ENCODE measurements around the gene POT1.

The POT1 gene

GRCh38 chr7:124856299-124856888 lies 73.2 kb downstream of the POT1 start:
- DNase-seq = no peak

GRCh38 chr7:124843336-124843735 lies 86.3 kb downstream of the POT1 start:
- Histone ChIP-seq H3K27ac (no peak overlapping the region), H3K36me3 (peaks cover 6% of the 10 kb centered on the region), H3K9me3 (ENCODE audit: severe bottlenecking) (no peaks in the 10 kb centered on the region), H3K4me3 (ENCODE audit: low read depth, low read length) (no peak overlapping the region), H3K27me3 (ENCODE audit: insufficient read depth, low read depth, severe bottlenecking) (no peaks in the 10 kb centered on the region)
- TF ChIP-seq CTCF (IDR thresholded peaks at IDR 0.05; ENCODE audit: low read depth, low read length) = no peak
- DNase-seq = no peak

More at GRCh38 chr7:124856299-124856888, 73.2 kb downstream of the POT1 start:
- Histone ChIP-seq H3K4me3 (ENCODE audit: low read depth, low read length) (no peak overlapping the region), H3K9me3 (ENCODE audit: severe bottlenecking) (no peaks in the 10 kb centered on the region), H3K36me3 (peaks cover 7% of the 10 kb centered on the region), H3K27ac (no peak overlapping the region), H3K27me3 (ENCODE audit: insufficient read depth, low read depth, severe bottlenecking) (no peaks in the 10 kb centered on the region)
- TF ChIP-seq CTCF (IDR thresholded peaks at IDR 0.05; ENCODE audit: low read depth, low read length) = no peak

GRCh38 chr7:124840435-124840834 lies 89.2 kb downstream of the POT1 start:
- no peak for TF ChIP-seq CTCF (IDR thresholded peaks at IDR 0.05; ENCODE audit: low read depth, low read length)
- no peak overlapping the region for H3K27ac ChIP-seq
- H3K9me3 ChIP-seq (ENCODE audit: severe bottlenecking) = no peaks in the 10 kb centered on the region
- H3K4me3 ChIP-seq (ENCODE audit: low read depth, low read length) = no peak overlapping the region
- DNase-seq = no peak
- no peaks in the 10 kb centered on the region for H3K27me3 ChIP-seq (ENCODE audit: insufficient read depth, low read depth, severe bottlenecking)
- H3K36me3 ChIP-seq = no peaks in the 10 kb centered on the region

GRCh38 chr7:124839687-124840086 lies 89.9 kb downstream of the POT1 start:
- Histone ChIP-seq H3K36me3 (no peaks in the 10 kb centered on the region), H3K4me3 (ENCODE audit: low read depth, low read length) (no peak overlapping the region), H3K9me3 (ENCODE audit: severe bottlenecking) (no peaks in the 10 kb centered on the region), H3K27me3 (ENCODE audit: insufficient read depth, low read depth, severe bottlenecking) (no peaks in the 10 kb centered on the region), H3K27ac (no peak overlapping the region)
- no peak for DNase-seq
- TF ChIP-seq CTCF (IDR thresholded peaks at IDR 0.05; ENCODE audit: low read depth, low read length) = no peak

- no peak for TF ChIP-seq CTCF (IDR thresholded peaks at IDR 0.05; ENCODE audit: low read depth, low read length)
- DNase-seq = no peak
- no peaks in the 10 kb centered on the region for H3K9me3 ChIP-seq (ENCODE audit: severe bottlenecking)
- no peak overlapping the region for H3K4me3 ChIP-seq (ENCODE audit: low read depth, low read length)
- H3K36me3 ChIP-seq = no peaks in the 10 kb centered on the region
- H3K27me3 ChIP-seq (ENCODE audit: insufficient read depth, low read depth, severe bottlenecking) = no peaks in the 10 kb centered on the region
- no peak overlapping the region for H3K27ac ChIP-seq
These were observed 93.5 kb downstream of the POT1 start for GRCh38 chr7:124836173-124836572.

- TF ChIP-seq CTCF (IDR thresholded peaks at IDR 0.05; ENCODE audit: low read depth, low read length) = no peak
- no peak for DNase-seq
- Histone ChIP-seq H3K27ac (no peak overlapping the region), H3K27me3 (ENCODE audit: insufficient read depth, low read depth, severe bottlenecking) (no peaks in the 10 kb centered on the region), H3K9me3 (ENCODE audit: severe bottlenecking) (no peaks in the 10 kb centered on the region), H3K4me3 (ENCODE audit: low read depth, low read length) (no peak overlapping the region), H3K36me3 (peaks cover 6% of the 10 kb centered on the region; the same call in 1 of the 2 replicates)
These were observed 110.8 kb downstream of the POT1 start for GRCh38 chr7:124818807-124819206.
